ENCODE measurements around the gene RUSF1. TPM values are rescaled to one million over a fixed set of nuclear protein-coding genes. Genes with fewer than 3 reads are reported as not detected.

The RUSF1 gene
- total and polyA plus RNA-seq, 9 of the 15 experiments (the other 6 are each of a cell fraction or from before 2014, with no cell fraction given), result 0.80 to 52.8 (median 27.6) TPM

GRCh38 chr16:31455601-31456314 is 52.4 kb downstream of the RUSF1 start (continued):
- TF ChIP-seq ATF3 (IDR thresholded peaks at IDR 0.05) (0 out of 2 replicates have a peak, but pooled peaks have one; percentile 6), ATF3 (CRISPR knock-in tag; conservative IDR thresholded peaks at IDR 0.05) (no peak), MEIS2 (IDR thresholded peaks at IDR 0.05; ENCODE audit: partially characterized antibody) (peak; percentile 45), RAD21 (CRISPR knock-in tag; conservative IDR thresholded peaks at IDR 0.05 in 1 of 2, IDR thresholded peaks at IDR 0.05 in 1 of 2) (peak; percentile 12 to 49; a peak in 2 of 4 replicates), ILK (tag; IDR thresholded peaks at IDR 0.05; ENCODE audit: borderline replicate concordance, low read depth) (no peak), SIN3B (IDR thresholded peaks at IDR 0.05; ENCODE audit: low read depth) (0 out of 2 replicates have a peak, but pooled peaks have one; percentile 20), ZNF224 (CRISPR knock-in tag; IDR thresholded peaks at IDR 0.05) (no peak), CTBP1 (IDR thresholded peaks at IDR 0.05; ENCODE audit: borderline replicate concordance) (peak; percentile 59; the same call in 1 of the 2 replicates), NBN (IDR thresholded peaks at IDR 0.05; ENCODE audit: low read depth) (peak; percentile 29; the same call in 1 of the 2 replicates), SMAD4 (CRISPR knock-in tag; conservative IDR thresholded peaks at IDR 0.05) (peak; percentile 26; the same call in 1 of the 2 replicates), L3MBTL2 (IDR thresholded peaks at IDR 0.05) (peak; percentile 50; the same call in 1 of the 2 replicates), MYC (IDR thresholded peaks at IDR 0.05; ENCODE audit: low read depth, low read length) (0 out of 2 replicates have a peak, but pooled peaks have one; percentile 26), MYC (CRISPR knock-in tag; IDR thresholded peaks at IDR 0.05; ENCODE audit: borderline replicate concordance, low read depth) (no peak), ATF1 (CRISPR knock-in tag; IDR thresholded peaks at IDR 0.05) (no peak), ATF1 (tag; IDR thresholded peaks at IDR 0.05) (0 out of 2 replicates have a peak, but pooled peaks have one; percentile 12), MAFK (IDR thresholded peaks at IDR 0.05; ENCODE audit: low read length) (peak; percentile 44), NFE2 (IDR thresholded peaks at IDR 0.05; ENCODE audit: low read depth) (peak; percentile 75), BCOR (IDR thresholded peaks at IDR 0.05) (peak; percentile 79), GABPB2 (CRISPR knock-in tag; conservative IDR thresholded peaks at IDR 0.05) (no peak), FOXK2 (conservative IDR thresholded peaks at IDR 0.05 in 1 of 2, IDR thresholded peaks at IDR 0.05 in 1 of 2; ENCODE audit: low read depth in 2 of 2) (0 out of 4 replicates have a peak, but pooled peaks of 1 of the 2 experiments have one; percentile 20)
- TF ChIP-seq, protein P1, sequence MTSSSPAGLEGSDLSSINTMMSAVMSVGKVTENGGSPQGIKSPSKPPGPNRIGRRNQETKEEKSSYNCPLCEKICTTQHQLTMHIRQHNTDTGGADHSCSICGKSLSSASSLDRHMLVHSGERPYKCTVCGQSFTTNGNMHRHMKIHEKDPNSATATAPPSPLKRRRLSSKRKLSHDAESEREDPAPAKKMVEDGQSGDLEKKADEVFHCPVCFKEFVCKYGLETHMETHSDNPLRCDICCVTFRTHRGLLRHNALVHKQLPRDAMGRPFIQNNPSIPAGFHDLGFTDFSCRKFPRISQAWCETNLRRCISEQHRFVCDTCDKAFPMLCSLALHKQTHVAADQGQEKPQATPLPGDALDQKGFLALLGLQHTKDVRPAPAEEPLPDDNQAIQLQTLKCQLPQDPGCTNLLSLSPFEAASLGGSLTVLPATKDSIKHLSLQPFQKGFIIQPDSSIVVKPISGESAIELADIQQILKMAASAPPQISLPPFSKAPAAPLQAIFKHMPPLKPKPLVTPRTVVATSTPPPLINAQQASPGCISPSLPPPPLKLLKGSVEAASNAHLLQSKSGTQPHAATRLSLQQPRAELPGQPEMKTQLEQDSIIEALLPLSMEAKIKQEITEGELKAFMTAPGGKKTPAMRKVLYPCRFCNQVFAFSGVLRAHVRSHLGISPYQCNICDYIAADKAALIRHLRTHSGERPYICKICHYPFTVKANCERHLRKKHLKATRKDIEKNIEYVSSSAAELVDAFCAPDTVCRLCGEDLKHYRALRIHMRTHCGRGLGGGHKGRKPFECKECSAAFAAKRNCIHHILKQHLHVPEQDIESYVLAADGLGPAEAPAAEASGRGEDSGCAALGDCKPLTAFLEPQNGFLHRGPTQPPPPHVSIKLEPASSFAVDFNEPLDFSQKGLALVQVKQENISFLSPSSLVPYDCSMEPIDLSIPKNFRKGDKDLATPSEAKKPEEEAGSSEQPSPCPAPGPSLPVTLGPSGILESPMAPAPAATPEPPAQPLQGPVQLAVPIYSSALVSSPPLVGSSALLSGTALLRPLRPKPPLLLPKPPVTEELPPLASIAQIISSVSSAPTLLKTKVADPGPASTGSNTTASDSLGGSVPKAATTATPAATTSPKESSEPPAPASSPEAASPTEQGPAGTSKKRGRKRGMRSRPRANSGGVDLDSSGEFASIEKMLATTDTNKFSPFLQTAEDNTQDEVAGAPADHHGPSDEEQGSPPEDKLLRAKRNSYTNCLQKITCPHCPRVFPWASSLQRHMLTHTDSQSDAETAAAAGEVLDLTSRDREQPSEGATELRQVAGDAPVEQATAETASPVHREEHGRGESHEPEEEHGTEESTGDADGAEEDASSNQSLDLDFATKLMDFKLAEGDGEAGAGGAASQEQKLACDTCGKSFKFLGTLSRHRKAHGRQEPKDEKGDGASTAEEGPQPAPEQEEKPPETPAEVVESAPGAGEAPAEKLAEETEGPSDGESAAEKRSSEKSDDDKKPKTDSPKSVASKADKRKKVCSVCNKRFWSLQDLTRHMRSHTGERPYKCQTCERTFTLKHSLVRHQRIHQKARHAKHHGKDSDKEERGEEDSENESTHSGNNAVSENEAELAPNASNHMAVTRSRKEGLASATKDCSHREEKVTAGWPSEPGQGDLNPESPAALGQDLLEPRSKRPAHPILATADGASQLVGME (CRISPR knock-in tag; IDR thresholded peaks at IDR 0.05), result 0 out of 2 replicates have a peak, but pooled peaks have one; percentile 30

Measured in K562 (cell line).